Measurements from ENCODE around the gene GET4. TPM values are rescaled to one million over a fixed set of nuclear protein-coding genes. Genes with fewer than 3 reads are reported as not detected.

Gene GET4
- total RNA-seq, 1 experiment from 2014 or later: 44.8 TPM

GRCh38 chr7:904847-905246 lies 28.5 kb downstream of the GET4 start:
- ATAC-seq (no peak), DNase-seq (ENCODE audit: low read depth, low spot score) (no peak)
- Histone ChIP-seq H3K9me3 (ENCODE audit: control insufficient read depth in 1 of 2, insufficient read depth in 1 of 2, low read depth in 1 of 2, low read length in 2 of 2) (no peaks in the 10 kb centered on the region), H3K9me2 (ENCODE audit: insufficient read depth) (no peaks in the 10 kb centered on the region), H3K79me2 (ENCODE audit: insufficient read depth, low read length) (no peaks in the 10 kb centered on the region), H3K27me3 (ENCODE audit: insufficient read depth, low read length) (0 out of 2 replicates have a peak, but pooled peaks cover 2% of the 10 kb centered on the region), H3K36me3 (ENCODE audit: control insufficient read depth in 1 of 2, insufficient read depth in 2 of 2, low read length in 2 of 2) (no peaks in the 10 kb centered on the region), H3K4me3 (replicated peaks in 1 of 2; ENCODE audit: low read depth in 1 of 2, low read length in 2 of 2) (no peak overlapping the region), H4K20me1 (ENCODE audit: insufficient read depth) (no peaks in the 10 kb centered on the region), H3K9ac (ENCODE audit: low read length) (no peak overlapping the region), H2AFZ (ENCODE audit: low read depth, low read length, poor library complexity, severe bottlenecking) (no peak overlapping the region), H3K4me2 (ENCODE audit: low read length) (no peak overlapping the region), H3K27ac (ENCODE audit: low read depth, low read length) (no peak overlapping the region), H3K4me1 (ENCODE audit: control insufficient read depth in 1 of 2, insufficient read depth in 2 of 2, low read length in 2 of 2) (peaks cover 10 to 15% of the 10 kb centered on the region in 2 experiments)
- TF ChIP-seq CBX3 (IDR thresholded peaks at IDR 0.05; ENCODE audit: low read depth) (no peak), SP1 (IDR thresholded peaks at IDR 0.05; ENCODE audit: low read depth) (no peak), FOSL1 (IDR thresholded peaks at IDR 0.05; ENCODE audit: low read depth) (no peak), SRF (IDR thresholded peaks at IDR 0.05; ENCODE audit: low read depth) (no peak), ZBTB33 (IDR thresholded peaks at IDR 0.05; ENCODE audit: extremely low read depth, insufficient replicate concordance, low read length) (no peak), JUND (IDR thresholded peaks at IDR 0.05) (no peak), ELF1 (IDR thresholded peaks at IDR 0.05; ENCODE audit: borderline replicate concordance, low read depth) (no peak)
- POLR2A ChIA-PET: no interaction called here
- CTCF ChIA-PET: no interaction called here
- intact Hi-C loops (cut with micrococcal nuclease): loop anchor here (10.0 kb wide), 1 partner anchor 160 kb away; no protein-coding TSS in a partner anchor
- RAD21 ChIA-PET (ENCODE audit: low non-redundant PET in 1 of 2, low total read pairs in 2 of 2, uncharacterized antibody in 2 of 2, unreplicated experiment in 2 of 2): no interaction called here
- BruUV-seq (replicated peaks): no TSS peak

GRCh38 chr7:906776-907157 lies 30.4 kb downstream of the GET4 start:
- ATAC-seq: no peak
- BruUV-seq (replicated peaks): no TSS peak
- no peaks in the 10 kb centered on the region for H3K36me3 ChIP-seq (ENCODE audit: control insufficient read depth in 1 of 2, insufficient read depth in 2 of 2, low read length in 2 of 2)

More at GRCh38 chr7:906776-907157, 30.4 kb downstream of the GET4 start:
- peaks cover 4 to 15% of the 10 kb centered on the region in 2 experiments for H3K4me1 ChIP-seq (ENCODE audit: control insufficient read depth in 1 of 2, insufficient read depth in 2 of 2, low read length in 2 of 2)
- intact Hi-C loops (cut with micrococcal nuclease): loop anchor here (10.0 kb wide), 1 partner anchor 158 kb away; no protein-coding TSS in a partner anchor
- H4K20me1 ChIP-seq (ENCODE audit: insufficient read depth): no peaks in the 10 kb centered on the region
- H3K27ac ChIP-seq (ENCODE audit: low read depth, low read length): no peak overlapping the region
- no peaks in the 10 kb centered on the region for H3K79me2 ChIP-seq (ENCODE audit: insufficient read depth, low read length)
- POLR2A ChIA-PET: no interaction called here
- no peak for TF ChIP-seq ZFX (IDR thresholded peaks at IDR 0.05)
- TF ChIP-seq ATF3 (IDR thresholded peaks at IDR 0.05): no peak
- no peak for TF ChIP-seq ZBTB33 (IDR thresholded peaks at IDR 0.05; ENCODE audit: extremely low read depth, insufficient replicate concordance, low read length)
- no peak overlapping the region for H3K4me2 ChIP-seq (ENCODE audit: low read length)
- RAD21 ChIA-PET (ENCODE audit: low non-redundant PET in 1 of 2, low total read pairs in 2 of 2, uncharacterized antibody in 2 of 2, unreplicated experiment in 2 of 2): no interaction called here
- CTCF ChIA-PET: no interaction called here
- no peaks in the 10 kb centered on the region for H3K9me2 ChIP-seq (ENCODE audit: insufficient read depth)
- no peak for DNase-seq (ENCODE audit: low read depth, low spot score)
- no peaks in the 10 kb centered on the region for H3K9me3 ChIP-seq (ENCODE audit: control insufficient read depth in 1 of 2, insufficient read depth in 1 of 2, low read depth in 1 of 2, low read length in 2 of 2)
- no peak overlapping the region for H3K9ac ChIP-seq (ENCODE audit: low read length)
- H2AFZ ChIP-seq (ENCODE audit: low read depth, low read length, poor library complexity, severe bottlenecking): no peak overlapping the region
- H3K4me3 ChIP-seq (replicated peaks in 1 of 2; ENCODE audit: low read depth in 1 of 2, low read length in 2 of 2): no peak overlapping the region
- 0 out of 2 replicates have a peak, but pooled peaks cover 2% of the 10 kb centered on the region for H3K27me3 ChIP-seq (ENCODE audit: insufficient read depth, low read length)
